ENCODE data around the gene DOK4.

GRCh38 chr16:57514371-57514770 lies 28.1 kb upstream of the DOK4 start:
- TF ChIP-seq CTCF (IDR thresholded peaks at IDR 0.05; ENCODE audit: low read depth, low read length, poor library complexity, severe bottlenecking) (no peak), EZH2phosphoT487 (IDR thresholded peaks at IDR 0.05; ENCODE audit: borderline replicate concordance, low read length) (no peak)

Measured in DOHH2 (cell line).